NCI-H1436 (cell line): Measurements from ENCODE around the gene GCSAM.

Source experiments
- DNase-seq: peaks from one replicate; lab custom pipeline; 2025; lab: John Stamatoyannopoulos, UW

The GCSAM gene

GRCh38 chr3:112104774-112105173 lies 28.3 kb downstream of the GCSAM start:
- no peak for DNase-seq

GRCh38 chr3:112101916-112102315 lies 31.1 kb downstream of the GCSAM start:
- no peak for DNase-seq

GRCh38 chr3:112097378-112097777 lies 35.7 kb downstream of the GCSAM start:
- DNase-seq, result peak; percentile 80

DNA sequence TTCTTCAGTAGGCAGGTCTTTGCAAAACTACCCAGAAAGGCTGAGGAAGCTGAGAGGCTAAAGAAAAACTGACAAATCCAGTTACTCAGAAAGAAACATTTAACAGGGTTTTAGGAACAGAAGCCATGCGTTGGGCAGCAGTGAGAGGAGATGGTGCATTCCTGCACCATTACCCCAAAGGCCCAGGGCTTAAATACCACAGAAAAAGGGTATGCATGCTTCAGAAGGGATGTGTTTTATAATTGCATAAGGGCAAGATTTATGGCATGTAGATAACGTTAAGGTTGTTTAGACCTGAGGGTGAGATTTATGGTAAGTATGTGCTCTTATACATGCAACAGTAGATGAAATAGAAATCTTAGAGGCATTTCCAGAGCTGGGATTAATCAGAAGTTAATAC lies 36.9 kb downstream of the GCSAM start:
- no peak for DNase-seq

DNA sequence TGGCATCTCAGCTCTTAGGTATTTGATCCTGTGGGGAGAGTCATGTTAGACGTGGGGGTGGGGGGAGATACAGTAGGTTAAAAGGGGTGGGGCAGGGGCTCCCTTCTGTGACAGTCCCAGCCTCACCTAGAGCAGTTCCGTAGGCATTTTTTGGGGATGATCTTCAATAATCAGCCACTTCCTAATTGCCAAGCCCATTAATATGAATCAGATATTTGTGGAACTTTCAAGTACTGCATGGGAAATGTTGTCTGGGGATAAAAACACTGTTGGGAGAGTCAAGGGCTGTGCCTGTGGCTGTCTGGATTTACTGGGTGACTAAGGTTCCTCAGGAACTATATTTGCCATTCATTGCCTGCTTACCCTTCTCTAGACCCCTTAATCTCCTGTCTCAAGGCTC lies 37.3 kb downstream of the GCSAM start:
- DNase-seq, result no peak

GRCh38 chr3:112093180-112093522 lies 39.9 kb downstream of the GCSAM start:
- no peak for DNase-seq

DNA sequence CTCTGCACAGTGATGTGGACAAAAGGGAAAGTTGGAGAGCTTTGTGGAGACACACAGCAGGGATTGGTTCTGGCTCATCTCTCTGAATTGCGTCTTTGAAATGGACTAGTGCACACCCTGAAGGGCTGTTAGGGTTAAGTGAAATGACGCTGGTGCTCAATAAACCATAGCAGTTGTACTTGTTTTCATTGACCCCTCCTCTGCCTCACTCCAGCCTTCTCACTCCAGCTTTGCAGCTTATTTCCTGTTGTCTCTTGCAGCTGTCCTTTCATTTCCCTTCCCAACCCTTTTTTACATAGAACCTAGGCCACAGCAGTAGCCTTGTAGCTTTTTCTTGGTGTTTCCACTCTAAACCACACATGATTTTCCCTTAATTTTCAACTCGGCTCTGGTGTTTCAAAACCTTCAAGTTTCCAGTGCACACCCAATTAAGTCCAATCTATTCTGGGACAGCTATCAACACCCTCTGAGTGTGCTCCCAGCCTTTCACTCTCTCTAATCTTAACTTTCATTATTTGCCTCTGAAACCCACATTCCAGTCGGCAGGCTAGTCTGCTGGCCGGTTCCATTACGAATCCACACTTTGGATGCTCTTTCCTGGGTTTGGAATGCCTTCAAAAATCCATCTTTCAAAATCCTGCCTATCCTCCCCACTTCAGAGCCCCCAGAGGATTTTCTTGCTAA lies 40.4 kb downstream of the GCSAM start:
- DNase-seq, result no peak

GRCh38 chr3:112090887-112091586 lies 42.0 kb downstream of the GCSAM start:
- peak; percentile 26 for DNase-seq

DNA sequence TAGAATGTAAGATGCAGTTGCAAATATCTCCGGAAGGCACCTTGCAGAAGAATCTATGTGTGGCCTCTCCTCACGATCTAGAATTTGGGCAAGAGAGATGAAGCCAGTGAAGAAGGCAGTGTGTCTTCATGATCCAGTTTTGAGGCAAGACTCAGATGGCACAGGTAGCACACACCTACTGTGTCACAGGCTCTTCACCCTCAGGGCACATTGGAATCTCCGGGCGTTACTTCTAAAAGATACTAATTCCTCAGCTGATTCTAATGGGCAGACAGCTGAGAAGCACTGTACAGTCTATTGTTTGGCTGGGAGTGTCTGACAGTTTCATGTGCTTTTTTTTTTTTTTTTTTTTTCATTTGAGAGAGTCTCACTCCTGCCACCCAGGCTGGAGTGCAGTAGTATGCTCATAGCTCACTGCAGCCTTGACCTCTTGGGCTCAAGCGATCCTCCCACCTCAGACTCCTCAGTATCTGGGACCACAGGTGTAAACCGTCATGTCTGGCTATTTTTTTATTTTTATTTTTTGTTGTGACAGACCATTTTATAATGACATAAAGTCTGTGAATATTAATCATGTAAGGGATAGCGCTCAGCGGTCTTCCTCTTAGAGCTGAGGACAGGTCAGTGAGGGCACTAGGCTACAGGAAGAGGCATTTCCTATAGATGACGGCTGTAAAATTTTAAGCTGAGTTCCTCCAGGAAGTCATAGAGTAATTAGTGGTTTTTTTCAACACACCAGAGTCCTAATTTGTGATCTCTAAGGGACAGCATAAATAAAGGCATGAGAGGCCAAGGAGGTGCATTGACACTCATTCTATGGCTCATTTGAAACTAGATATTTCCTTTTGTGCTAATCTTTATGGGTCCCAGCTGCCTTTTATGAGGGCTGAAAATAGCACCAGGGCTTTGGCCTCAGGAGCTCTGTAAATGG lies 42.8 kb downstream of the GCSAM start:
- peak; percentile 51 for DNase-seq

- no peak for DNase-seq
Measured at GRCh38 chr3:112088944-112089343, 44.1 kb downstream of the GCSAM start.

DNA sequence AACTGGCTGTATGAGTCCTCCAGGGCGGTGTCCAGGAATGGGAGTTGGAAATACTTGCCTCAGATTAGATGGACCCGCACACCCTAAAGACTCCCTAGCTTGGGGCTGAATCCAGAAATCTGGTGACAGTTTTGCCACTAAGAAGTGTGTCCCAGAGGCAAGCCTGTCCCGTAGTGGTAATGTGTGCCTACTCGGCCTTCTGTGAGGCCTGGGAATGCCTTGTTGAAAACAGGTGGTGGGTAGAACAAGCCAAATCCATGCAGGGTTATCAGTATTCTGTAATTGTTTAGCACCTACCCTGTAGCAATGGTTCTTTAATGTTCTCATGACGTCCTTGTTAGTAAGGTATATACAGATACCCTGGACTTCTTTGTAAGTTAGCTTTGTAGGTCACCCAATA lies 45.3 kb downstream of the GCSAM start:
- no peak for DNase-seq

DNA sequence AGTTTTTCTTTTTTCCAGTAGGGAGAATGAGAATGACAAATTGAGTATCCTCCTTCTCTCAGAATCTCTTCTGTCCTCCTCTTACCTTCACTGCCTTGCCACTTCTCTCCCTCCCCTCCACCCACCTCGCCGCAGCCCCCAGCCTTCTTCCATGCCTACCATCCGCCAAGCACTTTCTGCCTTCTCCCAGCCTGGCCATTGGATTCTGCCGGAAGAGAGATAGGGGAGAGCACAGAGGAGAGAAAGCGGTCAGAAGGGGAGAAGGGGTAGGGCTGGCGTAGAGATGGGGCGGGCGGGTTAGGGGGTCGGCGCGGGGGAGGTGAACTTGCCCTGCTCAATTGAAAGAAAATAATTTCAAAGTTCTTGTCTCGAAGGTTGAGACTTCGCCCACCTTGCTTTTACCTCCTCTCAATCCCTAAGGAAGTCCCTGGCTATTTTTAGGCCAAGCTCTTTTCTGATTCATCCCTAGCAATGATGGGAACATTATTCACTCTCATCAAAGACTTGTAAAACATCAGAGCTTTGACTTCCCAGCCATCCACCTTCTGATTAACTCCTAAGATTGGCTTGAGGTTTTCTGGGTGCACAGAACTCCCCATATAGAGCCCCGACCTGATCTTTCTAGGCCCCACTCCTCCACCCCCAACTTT lies 46.0 kb downstream of the GCSAM start:
- no peak for DNase-seq

DNA sequence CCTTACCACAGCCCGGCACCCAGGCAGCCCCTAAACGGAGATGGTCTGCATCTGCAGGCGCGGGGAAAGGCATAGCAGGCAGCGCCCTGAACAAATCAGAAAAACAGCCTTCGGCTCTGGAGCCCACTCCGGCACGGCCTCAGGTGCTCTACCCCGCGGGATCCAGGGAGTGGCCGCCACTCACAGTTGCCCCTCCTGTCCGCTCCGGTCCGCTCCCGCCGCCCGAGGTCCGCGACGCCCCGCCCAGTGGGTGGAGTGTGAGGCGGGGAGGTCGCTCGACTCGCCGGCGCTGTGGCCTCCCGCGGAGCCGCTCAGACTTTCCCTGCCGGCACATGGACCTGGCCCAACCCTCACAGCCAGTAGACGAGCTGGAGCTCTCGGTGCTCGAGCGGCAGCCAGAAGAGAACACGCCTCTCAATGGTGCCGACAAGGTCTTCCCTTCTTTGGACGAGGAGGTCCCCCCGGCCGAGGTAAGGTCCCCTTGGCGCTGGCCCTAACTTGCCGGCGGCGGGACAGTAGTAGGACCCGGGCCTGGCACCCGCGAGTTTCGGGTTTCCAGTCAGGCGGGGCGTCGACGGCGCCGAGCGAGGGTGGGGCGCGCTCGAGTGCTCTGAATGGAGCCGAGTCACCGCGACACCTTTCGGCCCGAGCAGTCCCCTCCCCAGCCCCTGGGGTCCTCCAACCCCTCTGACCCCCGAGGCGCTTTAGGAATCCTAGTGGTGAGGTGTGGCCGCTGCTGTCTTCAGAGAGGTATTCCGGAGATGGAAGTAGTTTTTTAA lies 46.8 kb downstream of the GCSAM start, which contains the start of gene C3orf52:
Gene C3orf52 (plus strand): TSS at position 314 of the 779 bp plus-strand sequence. CDS start 19 bp downstream, at position 333.
- DNase-seq, result peak; percentile 62

- no peak for DNase-seq
Measured at GRCh38 chr3:112085735-112086075, 47.3 kb downstream of the GCSAM start.

DNA sequence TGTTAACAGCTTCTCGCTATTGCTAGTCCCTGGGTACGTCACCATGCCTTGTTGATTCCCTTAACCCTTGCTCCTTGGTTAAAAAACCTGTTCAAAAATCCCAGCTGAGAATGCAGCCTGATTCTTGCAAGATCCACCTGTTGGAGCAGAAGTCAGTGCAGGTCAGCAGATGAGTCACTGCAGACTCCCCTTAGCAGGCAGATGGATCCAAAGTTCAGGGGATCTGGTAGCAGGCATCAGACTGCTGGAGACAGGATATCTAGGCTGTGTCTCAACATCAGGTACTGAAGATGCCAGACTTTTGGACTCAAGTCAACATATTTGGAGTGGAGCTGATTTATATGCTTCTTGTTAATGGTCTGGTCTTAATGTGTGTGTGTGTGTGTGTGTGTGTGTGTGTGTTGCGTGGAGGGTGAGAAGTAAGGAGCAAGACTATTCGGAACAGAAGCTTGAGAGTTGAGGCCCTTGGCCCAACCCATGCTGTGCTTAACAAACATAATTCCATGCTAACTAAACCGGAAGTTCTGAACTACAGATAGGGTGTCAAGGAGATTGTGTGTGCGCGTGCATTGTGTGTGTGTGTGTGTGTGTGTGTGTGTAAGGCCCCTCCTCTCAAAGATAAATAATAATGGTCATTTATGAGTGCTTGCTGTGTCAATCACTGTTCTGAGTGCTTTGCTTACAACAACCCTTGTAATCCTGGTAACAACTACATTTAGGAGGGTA lies 47.9 kb downstream of the GCSAM start:
- DNase-seq, result no peak

- DNase-seq, result no peak
Measured at GRCh38 chr3:112083239-112083638, 49.8 kb downstream of the GCSAM start.

DNA sequence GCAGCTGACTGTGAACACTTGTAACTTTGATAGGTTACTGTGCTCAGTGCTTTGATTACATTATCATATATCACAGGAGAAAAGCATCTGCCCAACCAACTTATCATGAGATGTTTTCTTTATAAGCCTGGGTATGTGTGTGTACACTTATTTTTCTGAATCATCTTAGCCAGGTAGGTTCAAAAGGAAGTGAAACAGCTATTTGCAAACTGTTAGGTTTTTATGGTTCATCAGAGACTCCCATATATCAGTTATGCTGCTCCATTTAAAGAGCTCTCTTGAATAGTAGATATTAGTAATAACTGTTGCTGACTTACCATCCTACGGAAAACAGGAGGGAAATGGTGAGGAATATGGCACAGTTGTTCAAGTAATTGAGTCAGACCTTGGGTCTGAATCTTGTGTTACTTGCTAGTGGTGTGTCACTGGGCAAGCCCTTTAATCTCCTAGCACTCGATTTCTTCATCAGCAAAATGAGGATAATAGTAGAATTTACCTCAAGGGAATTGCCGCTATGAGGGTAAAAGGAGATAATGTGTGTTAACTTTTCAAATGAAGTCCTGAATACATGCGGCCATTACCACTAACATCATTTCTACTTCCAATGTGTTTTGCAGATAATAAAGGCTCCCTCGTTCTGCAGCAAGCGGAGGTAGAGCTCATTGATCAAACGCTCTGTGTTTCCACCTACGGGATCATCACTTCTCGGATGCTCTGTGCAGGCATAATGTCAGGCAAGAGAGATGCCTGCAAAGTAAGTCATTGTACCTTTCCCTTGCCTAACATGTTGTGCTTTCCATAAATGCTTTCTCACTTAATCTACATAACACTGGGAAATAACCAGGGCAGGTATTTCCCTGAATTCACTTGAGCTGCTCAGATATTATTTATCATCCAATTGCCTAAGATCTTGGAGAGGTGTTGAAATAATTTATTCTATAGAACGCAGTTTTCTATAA lies 54.6 kb downstream of the GCSAM start:
- no peak for DNase-seq

DNA sequence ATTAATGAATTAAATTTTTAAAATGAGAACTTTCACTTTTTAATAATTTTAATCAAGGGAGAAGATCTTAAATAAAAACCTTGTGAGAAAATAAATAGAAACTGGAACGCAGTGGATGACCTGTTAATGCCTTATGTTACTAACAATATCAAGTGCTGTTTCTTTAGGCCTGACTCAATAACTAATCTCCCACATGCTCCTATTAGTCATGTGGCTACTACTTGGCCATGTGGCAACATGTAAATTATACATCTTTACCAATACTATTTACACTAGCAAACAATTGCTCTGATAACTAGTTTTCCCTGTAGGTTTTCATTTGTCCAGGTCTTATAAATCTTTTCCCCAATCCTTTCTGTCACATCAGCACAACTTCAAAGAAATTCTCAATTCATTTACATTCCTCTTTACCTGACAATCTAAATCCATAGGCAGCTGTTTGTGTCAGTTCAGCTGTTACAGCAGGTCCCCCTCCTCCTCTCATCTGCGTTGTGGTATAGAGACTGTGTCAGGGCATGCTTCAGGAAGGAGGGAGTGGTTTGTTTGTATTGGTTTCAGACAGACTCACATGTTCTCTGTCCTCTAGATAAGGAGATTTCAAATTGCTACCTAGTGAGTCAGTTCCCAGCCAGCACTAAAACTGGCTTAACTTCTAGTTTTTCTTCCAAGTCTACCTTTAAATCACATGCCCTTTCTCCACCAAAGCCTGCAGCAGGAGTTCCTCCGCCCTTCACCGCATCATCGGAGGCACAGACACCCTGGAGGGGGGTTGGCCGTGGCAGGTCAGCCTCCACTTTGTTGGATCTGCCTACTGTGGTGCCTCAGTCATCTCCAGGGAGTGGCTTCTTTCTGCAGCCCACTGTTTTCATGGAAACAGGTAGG lies 58.2 kb downstream of the GCSAM start:
- DNase-seq, result no peak

DNA sequence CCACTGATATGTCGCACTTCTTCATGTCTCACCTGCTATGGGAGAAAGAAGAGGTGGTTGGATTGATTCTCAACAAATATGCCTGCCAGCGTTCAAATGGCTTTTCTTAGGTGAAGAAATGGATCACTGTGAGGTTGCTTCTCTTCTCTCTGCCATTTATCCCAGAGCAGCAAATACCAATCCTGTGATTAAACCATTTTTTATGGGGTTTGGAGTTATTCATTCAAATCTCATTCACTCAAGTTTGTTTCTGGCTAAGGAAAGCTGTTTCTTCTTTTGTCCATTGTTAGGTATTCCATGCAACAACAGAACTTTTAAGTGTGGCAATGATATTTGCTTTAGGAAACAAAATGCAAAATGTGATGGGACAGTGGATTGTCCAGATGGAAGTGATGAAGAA lies 59.0 kb downstream of the GCSAM start:
- no peak for DNase-seq
